Large intestine (tissue), 3 donors: ENCODE data around the gene POLR1E. TPM values are rescaled to one million over a fixed set of nuclear protein-coding genes. Genes with fewer than 3 reads are reported as not detected.

Experiments
- DNase-seq, 2 donors: peaks; one replicate each; pipeline versions ENCODE4 v3.0.0 to v3.0.0-alpha.2; 2013
- H3K27ac ChIP-seq: one replicate; pipeline ENCODE4 v1.5.1; 2013; ENCODE audit warnings: low read length
- H3K27me3 ChIP-seq: 2 replicates; pipeline ENCODE4 v1.6.1; 2013; ENCODE audit warnings: low read length; ENCODE audit not compliant: control insufficient read depth, insufficient read depth
- H3K36me3 ChIP-seq: 2 replicates; pipeline ENCODE4 v1.6.1; 2013; ENCODE audit warnings: low read length; ENCODE audit not compliant: control insufficient read depth, insufficient read depth
- H3K4me1 ChIP-seq: one replicate; pipeline ENCODE4 v1.6.1; 2013; ENCODE audit warnings: low read length; ENCODE audit not compliant: control insufficient read depth, insufficient read depth
- H3K4me3 ChIP-seq: one replicate; pipeline ENCODE4 v1.5.1; 2013; ENCODE audit warnings: low read length
- H3K9me3 ChIP-seq: one replicate; pipeline ENCODE4 v1.6.1; 2013; ENCODE audit warnings: mild to moderate bottlenecking, low read depth, low read length, moderate library complexity; ENCODE audit not compliant: control insufficient read depth
- WGBS: methylation state at CpG from one replicate; pipeline ENCODE4 v1.1.5; 2013; ENCODE audit warnings: low lambda C conversion rate; ENCODE audit not compliant: insufficient coverage; 5-methylcytosine and 5-hydroxymethylcytosine counted together
- polyA plus RNA-seq: library from polyadenylated mRNA; unstranded; fragments of 120-200 nt; gene quantifications from one replicate; pipeline ENCODE4 v1.2.1, GENCODE V29; 2013

The POLR1E gene
- polyA plus RNA-seq, 1 donor = 17.4 TPM

- no peaks in the 10 kb centered on the region for H3K9me3 ChIP-seq
- no peaks in the 10 kb centered on the region for H3K27me3 ChIP-seq
- H3K27ac ChIP-seq = no peak overlapping the region
- no peaks in the 10 kb centered on the region for H3K36me3 ChIP-seq
- 83% methylated on average over 1 of the region's 5 CpGs for WGBS
- no peaks in the 10 kb centered on the region for H3K4me1 ChIP-seq
- no peak for DNase-seq
- H3K4me3 ChIP-seq = no peak overlapping the region
Measured at GRCh38 chr9:37547328-37547878, 61.7 kb downstream of the POLR1E start.

DNA sequence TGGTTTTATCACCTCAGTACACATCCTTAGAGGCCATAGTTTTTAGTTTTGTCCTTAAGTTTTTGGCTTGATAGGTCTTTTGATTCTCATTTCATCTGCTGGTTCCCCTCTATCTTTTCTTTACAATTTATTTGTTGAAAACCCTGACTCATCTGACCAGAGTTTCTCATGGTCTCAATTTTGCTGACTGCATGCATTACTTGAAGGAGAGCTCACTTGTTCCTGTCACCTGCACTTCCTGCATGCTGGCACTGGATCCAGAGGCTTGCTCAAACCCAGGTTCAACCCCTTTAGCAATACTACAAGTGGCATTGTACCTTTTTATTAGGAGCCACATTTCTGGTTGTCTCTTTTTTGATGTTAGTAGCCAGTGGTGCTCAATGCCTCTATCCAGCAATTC is 63.8 kb downstream of the POLR1E start:
- no peaks in the 10 kb centered on the region for H3K27me3 ChIP-seq
- no peaks in the 10 kb centered on the region for H3K36me3 ChIP-seq
- H3K4me1 ChIP-seq = no peaks in the 10 kb centered on the region
- H3K4me3 ChIP-seq = no peak overlapping the region
- no peak overlapping the region for H3K27ac ChIP-seq
- no peaks in the 10 kb centered on the region for H3K9me3 ChIP-seq
- DNase-seq = no peak

DNA sequence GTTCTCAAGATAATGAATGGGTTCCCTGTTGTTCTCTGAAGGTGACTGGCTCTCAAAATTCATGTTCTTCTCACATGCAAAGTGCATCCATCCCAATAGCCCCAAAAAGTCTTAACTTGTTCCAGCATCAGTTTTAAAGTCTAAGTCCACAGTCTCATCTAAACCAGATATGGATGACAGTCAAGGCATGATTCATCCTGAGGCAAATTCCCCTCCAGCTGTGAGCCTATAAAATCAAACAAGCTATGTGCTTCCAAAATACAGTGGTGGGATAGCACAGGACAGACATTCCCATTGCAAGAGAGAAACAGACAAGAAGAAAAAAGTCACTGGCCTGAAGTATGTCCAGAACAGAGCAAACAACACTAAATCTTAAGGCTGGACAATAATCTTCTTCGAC is 65.0 kb downstream of the POLR1E start:
- Histone ChIP-seq H3K27me3 (no peaks in the 10 kb centered on the region), H3K4me1 (no peaks in the 10 kb centered on the region), H3K36me3 (no peaks in the 10 kb centered on the region), H3K27ac (no peak overlapping the region), H3K4me3 (no peak overlapping the region), H3K9me3 (no peaks in the 10 kb centered on the region)
- DNase-seq = no peak
- no CpG with 5 or more reads among the region's 1 CpG for WGBS

DNA sequence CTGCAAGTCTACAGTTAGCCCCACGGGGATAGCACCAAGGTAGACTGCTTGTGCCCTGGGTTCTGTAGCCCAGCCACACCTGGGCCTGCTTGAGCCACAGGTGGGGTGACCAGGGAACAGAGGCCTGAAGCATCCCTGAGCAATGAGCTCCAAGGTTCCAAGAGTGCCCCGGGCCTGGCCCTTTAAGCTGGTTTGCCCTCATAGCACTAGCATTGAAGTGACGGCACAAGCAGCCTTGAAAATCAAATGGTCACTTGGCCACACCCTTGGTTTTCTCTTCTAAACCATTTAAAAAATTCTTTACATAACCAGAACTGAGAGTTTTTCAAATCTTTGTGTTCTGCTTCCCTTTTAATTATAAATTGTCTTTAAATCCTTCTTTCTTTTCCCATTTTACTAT is 65.7 kb downstream of the POLR1E start:
- Histone ChIP-seq H3K36me3 (no peaks in the 10 kb centered on the region), H3K4me1 (no peaks in the 10 kb centered on the region), H3K4me3 (no peak overlapping the region), H3K27me3 (no peaks in the 10 kb centered on the region), H3K27ac (no peak overlapping the region), H3K9me3 (no peaks in the 10 kb centered on the region)
- DNase-seq = no peak
- no CpG with 5 or more reads among the region's 3 CpGs for WGBS

- no peak overlapping the region for H3K27ac ChIP-seq
Measured at GRCh38 chr9:37551888-37552287, 66.1 kb downstream of the POLR1E start.

More at GRCh38 chr9:37551888-37552287, 66.1 kb downstream of the POLR1E start:
- Histone ChIP-seq H3K4me3 (no peak overlapping the region), H3K27me3 (no peaks in the 10 kb centered on the region), H3K9me3 (no peaks in the 10 kb centered on the region), H3K36me3 (no peaks in the 10 kb centered on the region), H3K4me1 (no peaks in the 10 kb centered on the region)
- DNase-seq = no peak
- 100% methylated on average over 2 of the region's 2 CpGs for WGBS

Other genes starting within 250 kb of the POLR1E start
- 115 TPM for gene GRHPR, start 63.3 kb upstream of the POLR1E start, polyA plus RNA-seq
- 16.2 TPM for gene ZBTB5, start 20.5 kb upstream of the POLR1E start, polyA plus RNA-seq
- gene FBXO10, start 90.4 kb downstream of the POLR1E start, polyA plus RNA-seq = 5.7 TPM
- 135 TPM for gene TOMM5, start 106.6 kb downstream of the POLR1E start, polyA plus RNA-seq
- 0.61 TPM for gene FRMPD1, start 165.0 kb downstream of the POLR1E start, polyA plus RNA-seq